GM12801 (cell line): ENCODE results near the gene LUZP2.

Source experiments
- TF ChIP-seq, protein P1 (sequence below): IDR thresholded peaks from one replicate; pipeline ENCODE4 v1.5.1; 2011; ENCODE audit warnings: control low read depth; ENCODE audit not compliant: insufficient read length; ENCODE audit errors: extremely low read depth

Gene LUZP2

DNA sequence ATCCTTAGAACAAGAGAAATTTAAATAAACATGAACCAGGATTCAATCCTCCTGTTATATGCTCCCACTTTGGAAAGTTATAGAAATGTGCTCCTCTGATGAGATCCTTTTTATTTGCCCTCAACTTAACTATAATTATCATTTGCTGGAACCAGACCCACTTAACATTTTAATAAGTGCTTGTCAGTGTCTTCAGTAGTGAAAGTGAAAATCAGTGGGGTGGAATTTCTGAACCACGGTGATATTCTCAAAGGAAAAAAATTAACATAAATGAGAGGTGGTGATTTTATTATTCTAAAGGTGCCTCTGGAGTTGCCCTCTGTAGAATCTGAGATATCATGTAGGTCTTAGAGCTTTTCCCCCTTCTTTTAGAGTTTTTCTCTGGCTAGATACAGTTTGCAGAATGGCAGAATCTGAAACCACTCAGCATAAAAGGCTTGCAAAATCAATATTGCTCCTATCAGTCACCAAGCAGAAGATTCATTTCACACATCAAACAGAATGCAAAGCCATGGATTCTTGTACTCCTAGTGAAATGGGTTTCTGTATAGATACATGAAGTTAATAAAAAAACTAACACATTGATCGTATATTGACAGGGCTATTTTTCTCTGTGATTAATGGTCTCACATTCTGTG lies 213.2 kb downstream of the LUZP2 start:
- TF ChIP-seq, protein P1, sequence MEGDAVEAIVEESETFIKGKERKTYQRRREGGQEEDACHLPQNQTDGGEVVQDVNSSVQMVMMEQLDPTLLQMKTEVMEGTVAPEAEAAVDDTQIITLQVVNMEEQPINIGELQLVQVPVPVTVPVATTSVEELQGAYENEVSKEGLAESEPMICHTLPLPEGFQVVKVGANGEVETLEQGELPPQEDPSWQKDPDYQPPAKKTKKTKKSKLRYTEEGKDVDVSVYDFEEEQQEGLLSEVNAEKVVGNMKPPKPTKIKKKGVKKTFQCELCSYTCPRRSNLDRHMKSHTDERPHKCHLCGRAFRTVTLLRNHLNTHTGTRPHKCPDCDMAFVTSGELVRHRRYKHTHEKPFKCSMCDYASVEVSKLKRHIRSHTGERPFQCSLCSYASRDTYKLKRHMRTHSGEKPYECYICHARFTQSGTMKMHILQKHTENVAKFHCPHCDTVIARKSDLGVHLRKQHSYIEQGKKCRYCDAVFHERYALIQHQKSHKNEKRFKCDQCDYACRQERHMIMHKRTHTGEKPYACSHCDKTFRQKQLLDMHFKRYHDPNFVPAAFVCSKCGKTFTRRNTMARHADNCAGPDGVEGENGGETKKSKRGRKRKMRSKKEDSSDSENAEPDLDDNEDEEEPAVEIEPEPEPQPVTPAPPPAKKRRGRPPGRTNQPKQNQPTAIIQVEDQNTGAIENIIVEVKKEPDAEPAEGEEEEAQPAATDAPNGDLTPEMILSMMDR: no peak

DNA sequence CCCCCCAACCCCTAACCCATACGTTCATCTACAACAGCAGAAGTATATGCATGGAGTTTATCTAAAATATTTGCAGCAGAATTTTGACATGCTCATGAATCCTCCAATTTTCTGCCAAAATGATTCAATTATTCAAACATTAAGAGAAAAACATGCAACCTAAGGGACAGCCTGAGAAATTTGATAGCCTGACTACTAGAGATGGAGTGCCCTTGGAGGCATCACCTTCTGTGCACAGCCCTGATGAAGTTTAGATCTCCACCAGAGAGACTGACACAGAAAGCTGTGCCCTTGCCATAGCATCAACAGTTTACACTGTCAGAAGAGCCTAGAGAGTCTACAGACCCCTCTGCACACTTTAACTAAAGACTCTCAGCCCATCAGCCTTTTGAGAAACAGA lies 217.7 kb downstream of the LUZP2 start:
- TF ChIP-seq, protein P1: no peak

DNA sequence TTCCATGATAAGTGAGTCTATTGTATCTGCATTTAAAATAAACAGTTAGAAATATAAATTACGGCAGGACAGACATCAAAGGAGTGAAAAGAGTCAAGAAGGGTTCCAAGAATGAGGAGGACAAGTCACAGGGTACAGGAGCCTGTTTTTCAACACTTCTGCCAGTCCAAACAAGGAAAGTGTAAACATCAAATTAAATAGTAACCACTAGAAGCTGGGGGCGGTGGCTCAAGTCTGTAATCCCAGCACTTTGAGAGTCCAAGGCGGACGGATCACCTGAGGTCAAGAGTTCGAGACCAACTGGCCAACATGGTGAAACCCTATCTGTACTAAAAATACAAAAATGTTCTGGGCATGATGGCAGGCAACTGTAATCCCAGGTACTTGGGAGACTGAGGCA lies 219.6 kb downstream of the LUZP2 start:
- TF ChIP-seq, protein P1: no peak

DNA sequence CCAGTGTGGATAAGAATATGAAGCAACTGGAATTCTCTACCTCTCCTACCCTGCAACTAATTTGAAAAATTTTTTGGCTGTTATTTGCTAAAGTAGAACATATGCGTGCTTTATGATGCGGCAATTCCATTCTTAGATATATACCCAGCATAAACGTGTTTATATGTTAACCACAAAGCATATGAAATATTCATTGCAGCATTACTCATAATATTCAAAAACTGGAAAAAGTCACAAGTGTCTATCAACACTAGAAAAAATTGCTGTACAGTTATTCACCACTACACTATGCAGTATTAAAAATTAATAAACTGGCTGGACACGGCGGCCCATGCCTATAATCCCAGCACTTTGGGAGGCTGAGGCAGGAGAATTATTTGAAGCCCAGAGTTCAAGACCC lies 226.4 kb downstream of the LUZP2 start:
- TF ChIP-seq, protein P1: no peak

GRCh38 chr11:24731554-24731953 lies 234.7 kb downstream of the LUZP2 start:
- TF ChIP-seq, protein P1: no peak

GRCh38 chr11:24734742-24735237 lies 237.9 kb downstream of the LUZP2 start:
- TF ChIP-seq, protein P1: no peak

GRCh38 chr11:24738972-24739371 lies 242.1 kb downstream of the LUZP2 start:
- TF ChIP-seq, protein P1: no peak
